ENCODE results near the gene S100A16. TPM values are rescaled to one million over a fixed set of nuclear protein-coding genes. Genes with fewer than 3 reads are reported as not detected.

The S100A16 gene
- polyA plus RNA-seq, 1 donor (not counting 4 experiments of a cell fraction or from before 2014, with no cell fraction given): 1,620 TPM

DNA sequence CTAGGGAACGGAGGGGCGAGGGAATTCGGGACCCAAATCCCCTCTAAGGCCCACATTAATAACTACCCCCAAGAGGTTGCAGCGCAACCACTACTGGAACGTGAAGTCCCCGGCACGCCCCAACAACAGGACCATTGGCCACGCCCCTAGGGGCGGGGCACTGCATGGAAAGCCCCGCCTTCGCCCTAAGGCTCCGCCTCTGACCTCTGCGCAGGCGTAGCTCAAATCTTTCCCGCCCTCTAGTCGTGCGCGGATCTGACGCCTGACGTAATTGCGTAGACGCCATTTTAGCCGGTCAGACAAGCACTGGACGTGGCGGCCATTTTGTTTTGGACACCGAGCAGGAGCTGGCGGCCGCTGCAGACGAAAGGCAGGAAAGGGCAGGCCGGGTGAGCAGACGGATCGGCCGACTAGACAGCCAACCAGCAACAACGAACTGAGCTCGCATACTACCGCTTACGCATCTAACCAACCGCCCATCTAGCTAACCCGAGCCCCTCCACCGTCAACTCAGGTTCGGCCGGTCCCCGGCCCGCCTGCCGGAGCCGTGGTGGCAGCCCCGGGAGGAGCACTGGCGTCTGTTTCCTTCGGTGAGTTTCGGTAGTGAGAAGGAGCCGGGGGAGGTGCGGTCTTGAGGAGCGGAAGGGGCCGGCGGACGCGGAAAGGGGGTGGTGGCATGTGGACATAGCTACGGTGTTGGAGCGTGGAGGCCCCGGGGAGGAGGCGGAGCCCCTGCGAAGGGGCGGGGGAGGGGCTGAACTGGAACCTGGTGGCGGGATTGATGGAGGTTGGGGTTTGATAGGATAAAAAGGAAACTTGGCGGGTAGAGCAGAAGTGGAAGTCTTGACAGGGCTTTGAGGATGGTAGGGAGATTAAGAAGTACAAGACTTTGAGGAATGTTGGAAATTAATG is 21.1 kb upstream of the S100A16 start, which contains the start of gene CHTOP:
TSS of gene CHTOP (plus strand) at position 313 of the 912 bp plus-strand sequence. CDS start 2,523 bp downstream, outside the sequence.
- Histone ChIP-seq H4K20me1 (ENCODE audit: control insufficient read depth, extremely low read depth, insufficient read depth, low read length) (no peaks in the 10 kb centered on the region), H3K9me3 (ENCODE audit: control insufficient read depth, low read depth, low read length) (no peaks in the 10 kb centered on the region), H3K4me1 (ENCODE audit: control insufficient read depth, extremely low read depth, insufficient read depth, low read length) (peaks cover 13% of the 10 kb centered on the region), H2AFZ (ENCODE audit: control insufficient read depth, low read length) (peak within 1 kb of the TSS; percentile 86), H3K9me1 (ENCODE audit: control insufficient read depth, extremely low read depth, insufficient read depth, low read length) (no peaks in the 10 kb centered on the region), H3K79me2 (ENCODE audit: control insufficient read depth, insufficient read depth, low read length) (peaks cover 40% of the 10 kb centered on the region), H3K27me3 (ENCODE audit: control insufficient read depth, extremely low read depth, insufficient read depth, low read length) (no peaks in the 10 kb centered on the region), H3K4me3 (ENCODE audit: control insufficient read depth in 2 of 3, extremely low read depth in 1 of 3, insufficient read depth in 2 of 3, low read depth in 1 of 3, low read length in 3 of 3) (peak within 1 kb of the TSS; percentile 97 to 99 (median 99)), H3K4me2 (ENCODE audit: control insufficient read depth, extremely low read depth, insufficient read depth, low read depth, low read length) (peak within 1 kb of the TSS; percentile 100), H3K27ac (ENCODE audit: control insufficient read depth, insufficient read depth, low read length) (peak within 1 kb of the TSS; percentile 100), H3K9ac (ENCODE audit: control insufficient read depth, extremely low read depth, insufficient read depth, low read length) (peak within 1 kb of the TSS; percentile 100), H3K36me3 (ENCODE audit: control insufficient read depth in 2 of 2, extremely low read depth in 1 of 2, insufficient read depth in 2 of 2, low read length in 2 of 2) (peaks cover 13 to 30% of the 10 kb centered on the region in 2 experiments)
- DNase-seq (ENCODE audit: low read depth, low spot score) (peak; percentile 80), FAIRE-seq (peak; percentile 78)
- dilution Hi-C loops (cut with MboI; ENCODE audit: extremely low pct_ligation_motif_present, low sequenced_read_pairs): no loop called here
- TF ChIP-seq EZH2 (IDR thresholded peaks at IDR 0.05; ENCODE audit: low read length) (no peak), CTCF (optimal IDR thresholded peaks at IDR 0.05 in 1 of 3, IDR thresholded peaks at IDR 0.05 in 1 of 3, conservative IDR thresholded peaks at IDR 0.05 in 1 of 3; ENCODE audit: extremely low read depth in 1 of 3, insufficient read depth in 2 of 3, low read length in 3 of 3) (no peak)

DNA sequence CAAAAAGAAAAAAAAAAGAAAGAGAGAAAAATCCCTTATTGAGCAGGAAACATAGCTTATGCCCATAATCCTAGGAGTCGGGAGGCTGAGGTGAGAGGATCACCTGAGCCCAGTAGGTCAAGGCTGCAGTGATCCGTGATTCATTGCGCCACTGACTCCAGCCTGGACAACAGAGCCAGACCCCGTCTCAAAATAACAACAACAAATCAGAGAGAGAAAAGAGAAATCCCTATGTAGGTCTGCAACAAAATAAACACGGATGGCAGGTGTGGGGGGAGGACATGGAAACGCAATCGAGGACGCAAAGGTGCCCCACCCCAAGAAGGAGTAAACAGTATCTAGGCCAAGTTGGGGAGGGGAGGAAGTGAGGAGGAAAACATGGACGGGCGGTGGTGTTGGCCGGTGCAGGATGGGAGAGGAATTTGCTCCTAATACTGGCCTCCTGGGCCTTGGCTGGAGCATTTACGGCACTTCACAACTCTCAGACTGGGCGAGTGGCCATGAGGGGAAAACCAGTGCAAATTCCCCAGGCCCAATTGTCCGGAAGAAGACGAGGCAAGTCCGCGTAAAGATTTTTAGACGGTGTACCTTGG is 20.3 kb upstream of the S100A16 start:
- H3K4me1 ChIP-seq (ENCODE audit: control insufficient read depth, extremely low read depth, insufficient read depth, low read length): peaks cover 13% of the 10 kb centered on the region
- no peaks in the 10 kb centered on the region for H3K9me3 ChIP-seq (ENCODE audit: control insufficient read depth, low read depth, low read length)
- peaks cover 36% of the 10 kb centered on the region for H3K79me2 ChIP-seq (ENCODE audit: control insufficient read depth, insufficient read depth, low read length)
- H3K9ac ChIP-seq (ENCODE audit: control insufficient read depth, extremely low read depth, insufficient read depth, low read length): peak overlapping the region; percentile 100
- peak overlapping the region; percentile 56 to 99 (median 97) for H3K4me3 ChIP-seq (ENCODE audit: control insufficient read depth in 2 of 3, extremely low read depth in 1 of 3, insufficient read depth in 2 of 3, low read depth in 1 of 3, low read length in 3 of 3)
- H3K27ac ChIP-seq (ENCODE audit: control insufficient read depth, insufficient read depth, low read length): peak overlapping the region; percentile 100
- peaks cover 10 to 23% of the 10 kb centered on the region in 2 experiments for H3K36me3 ChIP-seq (ENCODE audit: control insufficient read depth in 2 of 2, extremely low read depth in 1 of 2, insufficient read depth in 2 of 2, low read length in 2 of 2)
- H3K27me3 ChIP-seq (ENCODE audit: control insufficient read depth, extremely low read depth, insufficient read depth, low read length): no peaks in the 10 kb centered on the region
- TF ChIP-seq CTCF (optimal IDR thresholded peaks at IDR 0.05 in 1 of 3, IDR thresholded peaks at IDR 0.05 in 1 of 3, conservative IDR thresholded peaks at IDR 0.05 in 1 of 3; ENCODE audit: extremely low read depth in 1 of 3, insufficient read depth in 2 of 3, low read length in 3 of 3) (no peak), EZH2 (IDR thresholded peaks at IDR 0.05; ENCODE audit: low read length) (no peak)
- H3K9me1 ChIP-seq (ENCODE audit: control insufficient read depth, extremely low read depth, insufficient read depth, low read length): no peaks in the 10 kb centered on the region
- H3K4me2 ChIP-seq (ENCODE audit: control insufficient read depth, extremely low read depth, insufficient read depth, low read depth, low read length): peak overlapping the region; percentile 100
- dilution Hi-C loops (cut with MboI; ENCODE audit: extremely low pct_ligation_motif_present, low sequenced_read_pairs): no loop called here
- H4K20me1 ChIP-seq (ENCODE audit: control insufficient read depth, extremely low read depth, insufficient read depth, low read length): no peaks in the 10 kb centered on the region
- no peak for DNase-seq (ENCODE audit: low read depth, low spot score)
- peak overlapping the region; percentile 82 for H2AFZ ChIP-seq (ENCODE audit: control insufficient read depth, low read length)
- no peak for FAIRE-seq

Data from keratinocyte (primary cell).